ENCODE results near the gene GPR68. TPM values are rescaled to one million over a fixed set of nuclear protein-coding genes. Genes with fewer than 3 reads are reported as not detected.
A peak's percentile ranks its signal among the peaks of the same experiment; 100 is the strongest.

Gene GPR68
- total and polyA plus RNA-seq, 7 experiments from 2014 or later = 0.67 to 38.6 (median 1.6) TPM; not detected in 1

DNA sequence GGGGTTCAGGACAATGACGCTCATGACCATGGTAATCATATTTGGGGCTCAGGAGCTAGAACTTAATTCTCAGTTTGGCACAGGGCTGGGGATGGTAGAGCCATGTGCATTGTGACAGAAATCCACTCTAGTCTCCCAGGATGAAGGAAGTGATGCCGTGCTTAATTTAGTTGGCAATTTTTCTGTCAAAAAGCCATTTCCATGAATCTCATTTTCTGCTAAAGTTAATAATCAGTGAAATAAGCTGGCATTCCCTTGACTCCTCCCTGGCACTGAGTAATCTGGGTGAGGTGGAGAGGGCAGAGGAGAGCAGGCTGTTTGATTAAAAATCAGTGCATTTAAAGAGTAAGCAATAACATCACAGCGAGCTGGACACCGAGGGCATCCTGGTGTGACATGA, 45.0 kb upstream of the GPR68 start:
- POLR2A ChIA-PET = interaction anchor here (0.7 to 1.7 kb wide), 2 partner anchors 46 to 1504 kb away, joined by 3 to 5 read pairs; no protein-coding TSS in a partner anchor
- no peak for ATAC-seq

DNA sequence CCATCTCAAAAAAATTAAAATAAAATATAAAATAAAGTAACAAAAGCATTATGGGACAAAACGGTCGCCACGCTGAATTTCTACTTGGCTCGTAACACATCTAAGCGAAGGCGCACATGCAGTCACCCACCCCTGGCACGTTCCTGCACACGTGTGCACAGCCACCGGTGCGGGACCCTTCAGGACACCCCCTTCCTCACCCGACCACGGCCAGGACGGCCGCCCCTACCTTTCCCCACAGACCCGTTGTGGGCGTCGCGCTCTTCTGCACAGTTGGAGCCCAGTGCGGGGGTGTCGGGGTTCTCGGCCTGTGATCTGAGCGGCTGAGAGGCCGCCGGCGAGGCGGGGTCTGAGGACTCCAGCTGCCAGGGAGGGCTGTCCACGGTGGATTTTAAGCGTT, 44.4 kb upstream of the GPR68 start:
- H3K27me3 ChIP-seq (ENCODE audit: control insufficient read depth in 2 of 2, insufficient read depth in 2 of 2, low read length in 2 of 2) = no peaks in the 10 kb centered on the region
- no peaks in the 10 kb centered on the region for H3K4me1 ChIP-seq (ENCODE audit: control insufficient read depth in 2 of 2, insufficient read depth in 2 of 2, low read length in 2 of 2)
- peaks cover 53 to 95% (median 53%) of the 10 kb centered on the region in 3 experiments for H3K36me3 ChIP-seq (ENCODE audit: control insufficient read depth in 2 of 3, insufficient read depth in 3 of 3, low read length in 3 of 3)
- Mint-ChIP-seq H3K27me3 (no peaks in the 10 kb centered on the region), H3K4me1 (peaks cover 8 to 33% (median 17%) of the 10 kb centered on the region in 7 donors), H3K9me3 (no peaks in the 10 kb centered on the region), H3K4me3 (no peak overlapping the region), H3K27ac (peak overlapping the region in 1 of 9 donors; percentile 43), H3K36me3 (peaks cover 5 to 71% (median 45%) of the 10 kb centered on the region in 5 donors)
- intact Hi-C loops (cut with micrococcal nuclease) = no loop called here
- H3K4me3 ChIP-seq (ENCODE audit: low read length) = no peak overlapping the region
- no peaks in the 10 kb centered on the region for H3K9me3 ChIP-seq (ENCODE audit: control insufficient read depth in 2 of 3, low read length in 3 of 3)
- ChIA-PET POLR2A (no interaction called here), CTCF (interaction anchor here (0.5 to 17.3 kb wide), 6 partner anchors 11 to 398 kb away, joined by 3 to 204 read pairs (median 4); no protein-coding TSS in a partner anchor)
- DNase-seq (no peak), ATAC-seq (no peak)
- no peak overlapping the region for H3K27ac ChIP-seq (ENCODE audit: low read depth, low read length)

More for the DNA sequence above, 45.0 kb upstream of the GPR68 start:
- no peaks in the 10 kb centered on the region for H3K27me3 Mint-ChIP-seq
- Histone ChIP-seq H3K27me3 (ENCODE audit: control insufficient read depth in 2 of 2, insufficient read depth in 2 of 2, low read length in 2 of 2) (no peaks in the 10 kb centered on the region), H3K4me3 (ENCODE audit: low read length) (no peak overlapping the region), H3K9me3 (ENCODE audit: control insufficient read depth in 2 of 3, low read length in 3 of 3) (no peaks in the 10 kb centered on the region), H3K36me3 (ENCODE audit: control insufficient read depth in 2 of 3, insufficient read depth in 3 of 3, low read length in 3 of 3) (peaks cover 53 to 95% (median 57%) of the 10 kb centered on the region in 3 experiments), H3K27ac (ENCODE audit: low read depth, low read length) (no peak overlapping the region), H3K4me1 (ENCODE audit: control insufficient read depth in 2 of 2, insufficient read depth in 2 of 2, low read length in 2 of 2) (no peaks in the 10 kb centered on the region)
- no peak overlapping the region for H3K4me3 Mint-ChIP-seq
- CTCF ChIA-PET = interaction anchor here (0.8 to 17.3 kb wide), 3 partner anchors 12 to 131 kb away, joined by 4 to 204 read pairs (median 12); no protein-coding TSS in a partner anchor
- no peak for DNase-seq
- H3K4me1 Mint-ChIP-seq = peaks cover 8 to 32% (median 16%) of the 10 kb centered on the region in 7 donors
- H3K9me3 Mint-ChIP-seq = no peaks in the 10 kb centered on the region
- peak overlapping the region in 3 of 9 donors; percentile 5 to 43 (median 23) for H3K27ac Mint-ChIP-seq
- intact Hi-C loops (cut with micrococcal nuclease) = no loop called here
- peaks cover 5 to 70% (median 45%) of the 10 kb centered on the region in 5 donors for H3K36me3 Mint-ChIP-seq

DNA sequence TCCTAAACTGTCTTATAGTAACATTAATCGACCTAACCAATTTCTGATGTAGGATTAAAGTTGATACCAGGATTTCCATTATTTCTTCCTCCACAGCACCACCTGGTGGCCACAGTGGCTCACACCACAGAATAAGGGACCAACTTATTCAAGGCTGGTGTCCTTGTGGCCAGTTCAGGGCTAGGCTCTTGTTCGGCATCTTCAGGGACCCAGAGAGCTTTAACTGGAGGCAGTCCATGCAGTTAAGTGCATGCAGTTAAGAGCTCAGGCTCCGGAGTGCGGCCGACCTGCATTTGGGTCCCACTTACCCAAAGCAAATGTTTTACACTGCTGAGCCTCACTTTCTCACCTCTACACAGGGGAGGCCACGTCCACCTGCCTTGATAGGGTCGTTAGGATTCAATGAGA, 42.0 kb upstream of the GPR68 start:
- Mint-ChIP-seq H3K27ac (peak overlapping the region; percentile 2 to 86 (median 63)), H3K9me3 (no peaks in the 10 kb centered on the region), H3K27me3 (no peaks in the 10 kb centered on the region), H3K36me3 (peaks cover 12 to 71% (median 45%) of the 10 kb centered on the region in 5 donors), H3K4me3 (peak overlapping the region in 1 of 10 donors; percentile 35), H3K4me1 (peaks cover 11 to 25% (median 17%) of the 10 kb centered on the region in 7 donors)
- ChIA-PET CTCF (interaction anchor here (0.6 to 17.3 kb wide), 11 partner anchors 9 to 575 kb away, joined by 3 to 204 read pairs (median 4); no protein-coding TSS in a partner anchor), POLR2A (interaction anchor here (0.6 to 3.4 kb wide), 3 partner anchors 60 to 277 kb away, joined by 3 to 21 read pairs (median 3); no protein-coding TSS in a partner anchor)
- intact Hi-C loops (cut with micrococcal nuclease) = loop anchor here (1.0 kb wide), 6 partner anchors 40 to 383 kb away; no protein-coding TSS in a partner anchor
- Histone ChIP-seq H3K27me3 (ENCODE audit: control insufficient read depth in 2 of 2, insufficient read depth in 2 of 2, low read length in 2 of 2) (no peaks in the 10 kb centered on the region), H3K36me3 (ENCODE audit: control insufficient read depth in 2 of 3, insufficient read depth in 3 of 3, low read length in 3 of 3) (peaks cover 48 to 95% (median 68%) of the 10 kb centered on the region in 3 experiments), H3K4me3 (ENCODE audit: low read length) (no peak overlapping the region), H3K27ac (ENCODE audit: low read depth, low read length) (no peak overlapping the region), H3K9me3 (ENCODE audit: control insufficient read depth in 2 of 3, low read length in 3 of 3) (no peaks in the 10 kb centered on the region), H3K4me1 (ENCODE audit: control insufficient read depth in 2 of 2, insufficient read depth in 2 of 2, low read length in 2 of 2) (no peaks in the 10 kb centered on the region)
- peak; percentile 55 to 77 (median 69) for DNase-seq
- peak; percentile 89 for ATAC-seq

DNA sequence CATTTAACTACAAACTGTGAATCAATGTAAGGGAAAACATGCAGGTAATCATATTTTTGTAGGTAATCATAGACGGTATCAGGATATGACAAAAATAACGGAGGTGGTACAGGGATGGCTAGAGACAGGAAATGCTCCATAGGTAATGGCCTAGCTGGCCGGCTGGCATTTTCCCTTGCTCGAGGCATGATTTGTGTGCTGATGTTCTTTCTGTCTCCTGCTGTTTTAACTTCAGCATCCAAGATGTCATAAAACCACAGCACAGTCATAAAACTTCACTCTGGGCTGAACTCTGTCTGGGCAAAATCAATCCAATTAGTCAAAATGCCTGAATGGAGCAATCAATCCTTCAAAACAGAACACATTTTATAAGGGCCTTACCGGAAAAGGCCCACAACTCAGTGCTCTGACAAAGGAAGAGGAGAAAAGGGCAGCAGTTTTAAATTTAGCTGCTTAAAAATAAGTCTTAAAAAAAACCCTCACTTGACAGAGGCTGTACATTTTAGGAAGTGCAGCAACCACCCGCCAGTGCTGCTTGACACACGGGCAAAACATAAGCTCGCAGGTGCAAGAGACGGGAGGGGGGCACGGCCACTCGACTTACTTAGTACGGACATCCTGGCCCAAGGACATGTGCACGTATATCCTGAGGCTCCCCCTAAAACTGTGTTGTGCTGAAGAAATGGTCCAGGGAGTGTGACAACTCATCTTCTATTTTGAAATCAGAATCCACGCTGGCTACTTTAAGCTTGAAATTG, 40.5 kb upstream of the GPR68 start:
- Histone ChIP-seq H3K27ac (ENCODE audit: low read depth, low read length) (no peak overlapping the region), H3K36me3 (ENCODE audit: control insufficient read depth in 2 of 3, insufficient read depth in 3 of 3, low read length in 3 of 3) (peaks cover 55 to 95% (median 75%) of the 10 kb centered on the region in 3 experiments), H3K4me3 (ENCODE audit: low read length) (no peak overlapping the region), H3K9me3 (ENCODE audit: control insufficient read depth in 2 of 3, low read length in 3 of 3) (no peaks in the 10 kb centered on the region), H3K4me1 (ENCODE audit: control insufficient read depth in 2 of 2, insufficient read depth in 2 of 2, low read length in 2 of 2) (no peaks in the 10 kb centered on the region), H3K27me3 (ENCODE audit: control insufficient read depth in 2 of 2, insufficient read depth in 2 of 2, low read length in 2 of 2) (no peaks in the 10 kb centered on the region)
- intact Hi-C loops (cut with micrococcal nuclease) = no loop called here
- Mint-ChIP-seq H3K4me3 (no peak overlapping the region), H3K9me3 (no peaks in the 10 kb centered on the region), H3K4me1 (peaks cover 11 to 25% (median 17%) of the 10 kb centered on the region in 7 donors), H3K36me3 (peaks cover 12 to 69% (median 44%) of the 10 kb centered on the region in 5 donors), H3K27me3 (no peaks in the 10 kb centered on the region), H3K27ac (peak overlapping the region in 7 of 9 donors; percentile 4 to 82 (median 47))
- ChIA-PET POLR2A (interaction anchor here (1.1 to 3.4 kb wide), 2 partner anchors 42 to 108 kb away, joined by 3 to 21 read pairs; no protein-coding TSS in a partner anchor), CTCF (interaction anchor here (0.6 to 17.3 kb wide), 9 partner anchors 8 to 331 kb away, joined by 3 to 204 read pairs (median 3); no protein-coding TSS in a partner anchor)
- ATAC-seq = no peak
- no peak for DNase-seq

DNA sequence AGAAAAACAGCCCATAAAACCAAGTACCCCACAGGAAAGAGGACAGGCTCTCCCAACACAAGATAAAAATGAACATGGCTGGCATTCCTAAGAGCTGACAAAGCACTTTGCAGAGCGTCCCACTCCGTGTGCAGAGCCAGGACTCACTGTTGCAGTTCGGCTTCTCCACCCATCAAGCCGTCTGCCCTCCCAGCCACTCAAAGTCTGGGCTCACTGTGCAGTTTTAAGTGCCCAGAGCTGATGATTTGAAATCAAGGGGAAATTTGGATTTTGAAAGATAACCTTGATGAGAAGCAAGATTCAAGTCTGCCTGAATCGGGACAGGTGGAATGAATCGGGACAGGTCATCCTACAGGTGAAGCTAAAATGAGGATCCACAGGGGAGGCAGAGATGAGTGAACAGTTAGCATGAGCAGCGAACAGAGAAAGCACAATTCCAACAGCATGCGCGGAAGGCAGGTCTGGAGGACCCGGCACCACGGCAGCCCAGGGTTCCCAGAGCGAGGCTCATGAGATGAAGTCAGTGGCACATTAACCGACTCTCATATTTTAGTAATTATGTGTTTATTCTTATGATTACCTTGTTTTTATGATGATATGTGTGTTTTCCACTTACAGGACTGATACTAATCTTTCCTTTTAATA, 39.8 kb upstream of the GPR68 start:
- intact Hi-C loops (cut with micrococcal nuclease) = no loop called here
- H3K4me1 Mint-ChIP-seq = peaks cover 11 to 25% (median 17%) of the 10 kb centered on the region in 7 donors
- CTCF ChIA-PET = interaction anchor here (0.6 to 17.3 kb wide), 4 partner anchors 59 to 330 kb away, joined by 3 to 204 read pairs (median 4); no protein-coding TSS in a partner anchor
- H3K36me3 ChIP-seq (ENCODE audit: control insufficient read depth in 2 of 3, insufficient read depth in 3 of 3, low read length in 3 of 3) = peaks cover 62 to 95% (median 76%) of the 10 kb centered on the region in 3 experiments
- H3K27me3 ChIP-seq (ENCODE audit: control insufficient read depth in 2 of 2, insufficient read depth in 2 of 2, low read length in 2 of 2) = no peaks in the 10 kb centered on the region
- POLR2A ChIA-PET = interaction anchor here (0.7 kb wide), 1 partner anchor 41 kb away, joined by 3 read pairs; no protein-coding TSS in a partner anchor
- peak overlapping the region in 6 of 9 donors; percentile 52 to 80 (median 69) for H3K27ac Mint-ChIP-seq
- no peak overlapping the region for H3K4me3 Mint-ChIP-seq
- H3K9me3 Mint-ChIP-seq = no peaks in the 10 kb centered on the region
- H3K9me3 ChIP-seq (ENCODE audit: control insufficient read depth in 2 of 3, low read length in 3 of 3) = no peaks in the 10 kb centered on the region
- no peaks in the 10 kb centered on the region for H3K4me1 ChIP-seq (ENCODE audit: control insufficient read depth in 2 of 2, insufficient read depth in 2 of 2, low read length in 2 of 2)
- DNase-seq = no peak
- no peaks in the 10 kb centered on the region for H3K27me3 Mint-ChIP-seq
- ATAC-seq = no peak
- H3K4me3 ChIP-seq (ENCODE audit: low read length) = no peak overlapping the region
- H3K27ac ChIP-seq (ENCODE audit: low read depth, low read length) = no peak overlapping the region
- H3K36me3 Mint-ChIP-seq = peaks cover 12 to 71% (median 46%) of the 10 kb centered on the region in 5 donors

DNA sequence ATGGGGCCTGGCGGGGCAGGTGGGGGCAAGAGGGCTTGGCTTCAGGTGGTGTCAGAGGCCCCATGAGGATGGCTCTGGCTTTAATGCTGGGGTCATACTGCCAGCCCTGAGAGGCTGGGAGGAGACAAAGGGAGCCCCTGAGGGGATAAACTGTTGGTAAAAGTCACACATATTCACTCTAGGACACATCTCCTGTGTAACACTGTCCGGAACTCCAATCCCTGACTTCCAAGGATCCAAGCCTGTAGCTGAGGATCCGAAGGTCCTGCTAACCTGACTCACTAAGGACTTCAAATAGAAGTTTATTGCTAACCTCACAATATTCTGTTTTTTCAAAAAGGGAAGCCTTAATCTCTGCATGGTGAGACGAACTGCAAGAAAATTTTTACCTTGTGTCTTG, 39.2 kb upstream of the GPR68 start:
- H3K4me3 Mint-ChIP-seq = no peak overlapping the region
- Histone ChIP-seq H3K27ac (ENCODE audit: low read depth, low read length) (no peak overlapping the region), H3K4me3 (ENCODE audit: low read length) (no peak overlapping the region), H3K36me3 (ENCODE audit: control insufficient read depth in 2 of 3, insufficient read depth in 3 of 3, low read length in 3 of 3) (peaks cover 66 to 97% (median 74%) of the 10 kb centered on the region in 3 experiments), H3K4me1 (ENCODE audit: control insufficient read depth in 2 of 2, insufficient read depth in 2 of 2, low read length in 2 of 2) (no peaks in the 10 kb centered on the region), H3K9me3 (ENCODE audit: control insufficient read depth in 2 of 3, low read length in 3 of 3) (no peaks in the 10 kb centered on the region), H3K27me3 (ENCODE audit: control insufficient read depth in 2 of 2, insufficient read depth in 2 of 2, low read length in 2 of 2) (no peaks in the 10 kb centered on the region)
- no peaks in the 10 kb centered on the region for H3K9me3 Mint-ChIP-seq
- H3K27me3 Mint-ChIP-seq = no peaks in the 10 kb centered on the region
- POLR2A ChIA-PET = interaction anchor here (0.7 kb wide), 1 partner anchor 40 kb away, joined by 3 read pairs; no protein-coding TSS in a partner anchor
- intact Hi-C loops (cut with micrococcal nuclease) = no loop called here
- peaks cover 11 to 25% (median 17%) of the 10 kb centered on the region in 7 donors for H3K4me1 Mint-ChIP-seq
- ATAC-seq (no peak), DNase-seq (no peak)
- CTCF ChIA-PET = interaction anchor here (17.3 kb wide), 1 partner anchor 109 kb away, joined by 204 read pairs; no protein-coding TSS in a partner anchor
- peaks cover 12 to 71% (median 45%) of the 10 kb centered on the region in 5 donors for H3K36me3 Mint-ChIP-seq
- peak overlapping the region in 7 of 9 donors; percentile 59 to 75 (median 70) for H3K27ac Mint-ChIP-seq
